Thyroid gland (tissue), 4 donors: ENCODE measurements around the gene GALR2. TPM values are rescaled to one million over a fixed set of nuclear protein-coding genes. Genes with fewer than 3 reads are reported as not detected.

ENCODE experiments used
- DNase-seq, 2 donors: peaks; one replicate each; pipeline ENCODE4 v3.0.0-alpha.2; 2019
- H3K27ac ChIP-seq, 3 donors: fragments of 200-600 bp; sonication (generic); 1 replicate in 2 of 3; 2 replicates in 1 of 3; pipeline ENCODE4 v1.5.1; 2016 to 2019; ENCODE audit warnings: mild to moderate bottlenecking in 1 of 3, moderate library complexity in 1 of 3
- H3K27me3 ChIP-seq: fragments of 200-600 bp; sonication (generic); one replicate; pipeline ENCODE4 v1.5.1; 2019
- H3K36me3 ChIP-seq, 2 donors: fragments of 200-600 bp; sonication (generic); one replicate each; pipeline ENCODE4 v1.5.1; 2016 to 2019
- H3K4me1 ChIP-seq, 2 donors: fragments of 200-600 bp; sonication (generic); one replicate each; pipeline ENCODE4 v1.5.1; 2017 to 2019
- H3K4me3 ChIP-seq, 3 donors: fragments of 200-600 bp; sonication (generic); replicated peaks in 1 of 3; 1 replicate in 2 of 3; 2 replicates in 1 of 3; pipeline ENCODE4 v1.5.1; 2016; ENCODE audit warnings: mild to moderate bottlenecking in 1 of 3
- H3K9me3 ChIP-seq: fragments of 200-600 bp; sonication (generic); one replicate; pipeline ENCODE4 v1.5.1; 2017
- POLR2A ChIP-seq, 2 donors: fragments of 450-650 bp; IDR thresholded peaks; one replicate each; pipeline ENCODE4 v1.6.1; 2017; ENCODE audit warnings: antibody characterized with exemption in 2 of 2, mild to moderate bottlenecking in 2 of 2, moderate library complexity in 1 of 2
- WGBS, 2 donors: methylation state at CpG; one replicate each; pipeline ENCODE4 v1.1.5; 2017; 5-methylcytosine and 5-hydroxymethylcytosine counted together
- intact Hi-C: fragments of 100-400 bp; cut with DNase I; formaldehyde crosslinking; loops from one replicate; pipeline ENCODE4 v1.15.1; 2023
- total RNA-seq, 4 donors: library from RNA; depleted of rRNA; stranded (reverse); fragments of >200 nt; gene quantifications; one replicate each; pipeline ENCODE4 v1.2.3, GENCODE V29; 2016
- TF ChIP-seq, protein P1 (sequence below), 6 experiments: fragments of 200-600 bp in 3 of 6; fragments of 450-650 bp in 3 of 6; sonication (generic) in 3 of 6; IDR thresholded peaks; one replicate each; pipeline ENCODE4 v1.5.1; 2016 to 2019; ENCODE audit warnings: antibody characterized with exemption in 6 of 6, mild to moderate bottlenecking in 2 of 6, inconsistent platforms in 1 of 6, moderate library complexity in 1 of 6

GALR2 gene
- total RNA-seq, 4 donors from 2014 or later = not detected

DNA sequence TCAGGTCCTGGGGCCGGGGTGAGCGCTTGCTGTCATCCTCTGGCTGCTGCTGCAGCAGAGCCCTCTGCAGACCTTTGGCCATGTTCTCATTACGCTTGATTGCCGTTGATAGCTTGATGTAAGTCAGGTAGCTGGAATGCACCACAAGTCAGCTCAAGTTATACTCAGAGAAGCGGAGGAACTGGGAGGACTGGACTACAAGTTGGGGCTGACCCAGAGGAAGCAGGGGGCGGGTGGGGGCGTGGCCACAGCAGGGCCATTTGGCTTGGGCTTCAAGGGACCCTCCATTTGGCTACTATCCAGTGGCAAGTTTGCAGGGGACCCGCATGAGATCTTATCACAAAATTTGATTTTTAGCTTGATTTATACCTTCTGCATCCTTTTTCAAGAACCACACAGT, 28.5 kb upstream of the GALR2 start:
- DNase-seq = no peak
- intact Hi-C loops = no loop called here

GRCh38 chr17:76048025-76048605, 26.5 kb upstream of the GALR2 start:
- 89 to 93% methylated on average over 9 of the region's 9 CpGs for WGBS, 2 donors
- Histone ChIP-seq H3K27ac (peak overlapping the region in 1 of 3 donors; percentile 23), H3K4me3 (no peak overlapping the region), H3K4me1 (peaks cover 27 to 32% of the 10 kb centered on the region in 2 donors), H3K36me3 (peaks cover 65 to 72% of the 10 kb centered on the region in 2 donors), H3K27me3 (no peaks in the 10 kb centered on the region), H3K9me3 (no peaks in the 10 kb centered on the region)
- DNase-seq = no peak
- TF ChIP-seq POLR2A (IDR thresholded peaks at IDR 0.05) = no peak
- TF ChIP-seq, protein P1, sequence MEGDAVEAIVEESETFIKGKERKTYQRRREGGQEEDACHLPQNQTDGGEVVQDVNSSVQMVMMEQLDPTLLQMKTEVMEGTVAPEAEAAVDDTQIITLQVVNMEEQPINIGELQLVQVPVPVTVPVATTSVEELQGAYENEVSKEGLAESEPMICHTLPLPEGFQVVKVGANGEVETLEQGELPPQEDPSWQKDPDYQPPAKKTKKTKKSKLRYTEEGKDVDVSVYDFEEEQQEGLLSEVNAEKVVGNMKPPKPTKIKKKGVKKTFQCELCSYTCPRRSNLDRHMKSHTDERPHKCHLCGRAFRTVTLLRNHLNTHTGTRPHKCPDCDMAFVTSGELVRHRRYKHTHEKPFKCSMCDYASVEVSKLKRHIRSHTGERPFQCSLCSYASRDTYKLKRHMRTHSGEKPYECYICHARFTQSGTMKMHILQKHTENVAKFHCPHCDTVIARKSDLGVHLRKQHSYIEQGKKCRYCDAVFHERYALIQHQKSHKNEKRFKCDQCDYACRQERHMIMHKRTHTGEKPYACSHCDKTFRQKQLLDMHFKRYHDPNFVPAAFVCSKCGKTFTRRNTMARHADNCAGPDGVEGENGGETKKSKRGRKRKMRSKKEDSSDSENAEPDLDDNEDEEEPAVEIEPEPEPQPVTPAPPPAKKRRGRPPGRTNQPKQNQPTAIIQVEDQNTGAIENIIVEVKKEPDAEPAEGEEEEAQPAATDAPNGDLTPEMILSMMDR (IDR thresholded peaks at IDR 0.05) = no peak
- intact Hi-C loops = no loop called here

More for the DNA sequence above, 28.5 kb upstream of the GALR2 start:
- Histone ChIP-seq H3K4me3 (no peak overlapping the region), H3K27me3 (no peaks in the 10 kb centered on the region), H3K27ac (no peak overlapping the region), H3K4me1 (peaks cover 14 to 18% of the 10 kb centered on the region in 2 donors), H3K9me3 (no peaks in the 10 kb centered on the region), H3K36me3 (peaks cover 86 to 92% of the 10 kb centered on the region in 2 donors)
- TF ChIP-seq POLR2A (IDR thresholded peaks at IDR 0.05) = no peak
- TF ChIP-seq, protein P1 (IDR thresholded peaks at IDR 0.05) = no peak
- 86 to 87% methylated on average over 8 of the region's 8 CpGs for WGBS, 2 donors

DNA sequence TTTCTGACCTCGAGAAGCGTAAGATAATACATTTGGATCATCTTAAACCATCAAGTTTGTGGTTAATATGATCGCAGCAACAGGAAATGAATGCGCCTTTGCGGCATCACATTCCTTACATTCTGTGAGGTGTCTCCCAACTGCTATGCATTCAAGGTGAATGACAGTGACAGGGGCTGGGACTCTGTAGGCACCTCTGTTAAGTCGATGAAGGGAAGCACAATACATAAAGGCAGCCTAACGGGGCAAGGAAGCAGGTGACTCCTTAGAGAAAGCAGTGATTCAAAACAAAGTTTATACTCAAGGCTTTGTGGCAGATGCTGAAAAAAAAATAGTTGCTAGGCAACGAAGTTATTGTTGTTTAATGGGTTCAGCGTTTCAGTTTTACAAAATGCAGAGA, 25.9 kb upstream of the GALR2 start:
- 76 to 83% methylated on average over 9 of the region's 9 CpGs for WGBS, 2 donors
- intact Hi-C loops = no loop called here
- Histone ChIP-seq H3K36me3 (peaks cover 59 to 66% of the 10 kb centered on the region in 2 donors), H3K27me3 (no peaks in the 10 kb centered on the region), H3K9me3 (no peaks in the 10 kb centered on the region), H3K4me1 (peaks cover 32 to 36% of the 10 kb centered on the region in 2 donors), H3K4me3 (no peak overlapping the region), H3K27ac (peak overlapping the region in 2 of 3 donors; percentile 23 to 92)
- TF ChIP-seq, protein P1 (IDR thresholded peaks at IDR 0.05) = no peak
- TF ChIP-seq POLR2A (IDR thresholded peaks at IDR 0.05) = no peak
- DNase-seq = no peak

DNA sequence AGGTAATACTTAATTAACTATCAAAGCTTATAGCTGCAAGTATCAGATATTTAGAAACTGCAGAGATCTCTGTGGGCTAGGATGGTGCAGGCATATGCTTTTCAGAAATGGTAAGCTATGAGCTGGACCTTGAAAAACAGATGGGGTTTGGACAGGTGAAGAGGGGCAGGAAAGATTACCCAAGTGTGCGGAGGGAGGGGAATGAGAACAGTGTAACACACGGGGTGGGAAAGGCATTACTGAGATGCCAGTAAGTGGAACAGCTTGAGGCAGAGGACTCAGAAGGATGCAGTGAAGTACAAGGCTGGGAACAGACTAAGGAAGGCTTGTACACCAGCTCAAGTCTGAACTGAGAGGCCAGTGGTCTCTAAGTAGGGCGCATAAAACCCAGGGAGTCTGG, 25.3 kb upstream of the GALR2 start:
- H3K27me3 ChIP-seq = no peaks in the 10 kb centered on the region
- H3K4me1 ChIP-seq = peaks cover 37 to 40% of the 10 kb centered on the region in 2 donors
- intact Hi-C loops = no loop called here
- H3K27ac ChIP-seq = peak overlapping the region in 2 of 3 donors; percentile 92 to 96
- WGBS, 2 donors = 82 to 93% methylated on average over 3 of the region's 3 CpGs
- peaks cover 54 to 61% of the 10 kb centered on the region in 2 donors for H3K36me3 ChIP-seq
- no peak for DNase-seq
- H3K9me3 ChIP-seq = no peaks in the 10 kb centered on the region
- H3K4me3 ChIP-seq = no peak overlapping the region
- no peak for TF ChIP-seq POLR2A (IDR thresholded peaks at IDR 0.05)
- TF ChIP-seq, protein P1 (IDR thresholded peaks at IDR 0.05) = no peak

GRCh38 chr17:76049836-76050537, 24.6 kb upstream of the GALR2 start:
- Histone ChIP-seq H3K27ac (peak overlapping the region in 2 of 3 donors; percentile 92 to 96), H3K27me3 (no peaks in the 10 kb centered on the region), H3K4me1 (peaks cover 44 to 48% of the 10 kb centered on the region in 2 donors), H3K9me3 (no peaks in the 10 kb centered on the region), H3K36me3 (peaks cover 46 to 57% of the 10 kb centered on the region in 2 donors), H3K4me3 (no peak overlapping the region)
- TF ChIP-seq POLR2A (IDR thresholded peaks at IDR 0.05) = no peak
- TF ChIP-seq, protein P1 (IDR thresholded peaks at IDR 0.05) = no peak
- intact Hi-C loops = no loop called here
- no peak for DNase-seq
- 94 to 95% methylated on average over 15 of the region's 15 CpGs for WGBS, 2 donors
